ENCODE data around the gene ZSCAN4.

DNA sequence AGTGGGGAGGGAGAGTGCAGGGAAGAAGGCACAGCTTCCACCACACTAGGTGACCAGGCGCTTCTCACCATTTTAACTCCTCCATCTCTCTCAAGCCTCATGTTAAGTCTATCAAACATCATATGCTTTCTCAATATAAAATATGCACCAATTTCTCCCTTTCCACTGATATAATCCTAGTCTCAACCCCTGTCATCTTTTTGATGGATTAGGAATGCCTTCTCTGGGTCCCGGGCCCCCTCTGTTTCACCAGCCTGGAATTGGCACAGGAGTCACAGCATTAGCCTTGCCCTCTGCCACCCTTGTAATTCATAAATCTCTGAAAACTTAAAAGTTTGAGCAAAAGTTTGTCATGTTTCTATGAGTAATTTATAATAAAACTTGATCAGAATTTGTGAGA, at the start of gene ZSCAN4:
- TF ChIP-seq, protein P1, sequence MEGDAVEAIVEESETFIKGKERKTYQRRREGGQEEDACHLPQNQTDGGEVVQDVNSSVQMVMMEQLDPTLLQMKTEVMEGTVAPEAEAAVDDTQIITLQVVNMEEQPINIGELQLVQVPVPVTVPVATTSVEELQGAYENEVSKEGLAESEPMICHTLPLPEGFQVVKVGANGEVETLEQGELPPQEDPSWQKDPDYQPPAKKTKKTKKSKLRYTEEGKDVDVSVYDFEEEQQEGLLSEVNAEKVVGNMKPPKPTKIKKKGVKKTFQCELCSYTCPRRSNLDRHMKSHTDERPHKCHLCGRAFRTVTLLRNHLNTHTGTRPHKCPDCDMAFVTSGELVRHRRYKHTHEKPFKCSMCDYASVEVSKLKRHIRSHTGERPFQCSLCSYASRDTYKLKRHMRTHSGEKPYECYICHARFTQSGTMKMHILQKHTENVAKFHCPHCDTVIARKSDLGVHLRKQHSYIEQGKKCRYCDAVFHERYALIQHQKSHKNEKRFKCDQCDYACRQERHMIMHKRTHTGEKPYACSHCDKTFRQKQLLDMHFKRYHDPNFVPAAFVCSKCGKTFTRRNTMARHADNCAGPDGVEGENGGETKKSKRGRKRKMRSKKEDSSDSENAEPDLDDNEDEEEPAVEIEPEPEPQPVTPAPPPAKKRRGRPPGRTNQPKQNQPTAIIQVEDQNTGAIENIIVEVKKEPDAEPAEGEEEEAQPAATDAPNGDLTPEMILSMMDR (IDR thresholded peaks at IDR 0.05; ENCODE audit: poor library complexity, severe bottlenecking), result no peak
- no peak for TF ChIP-seq TAF1 (IDR thresholded peaks at IDR 0.05; ENCODE audit: low read depth)
- no peak for TF ChIP-seq EP300 (conservative IDR thresholded peaks at IDR 0.05; ENCODE audit: poor library complexity, severe bottlenecking)
- no peak for TF ChIP-seq EZH2 (IDR thresholded peaks at IDR 0.05; ENCODE audit: borderline replicate concordance, insufficient read depth, low read length, poor library complexity, severe bottlenecking)
- TF ChIP-seq POLR2AphosphoS5 (IDR thresholded peaks at IDR 0.05), result no peak
